ENCODE measurements around the gene CERS6. TPM values are rescaled to one million over a fixed set of nuclear protein-coding genes. Genes with fewer than 3 reads are reported as not detected.
A peak's percentile ranks its signal among the peaks of the same experiment; 100 is the strongest.

CERS6 gene
- total and polyA plus RNA-seq, 2 experiments from 2014 or later, result 7.4 to 35.0 TPM

DNA sequence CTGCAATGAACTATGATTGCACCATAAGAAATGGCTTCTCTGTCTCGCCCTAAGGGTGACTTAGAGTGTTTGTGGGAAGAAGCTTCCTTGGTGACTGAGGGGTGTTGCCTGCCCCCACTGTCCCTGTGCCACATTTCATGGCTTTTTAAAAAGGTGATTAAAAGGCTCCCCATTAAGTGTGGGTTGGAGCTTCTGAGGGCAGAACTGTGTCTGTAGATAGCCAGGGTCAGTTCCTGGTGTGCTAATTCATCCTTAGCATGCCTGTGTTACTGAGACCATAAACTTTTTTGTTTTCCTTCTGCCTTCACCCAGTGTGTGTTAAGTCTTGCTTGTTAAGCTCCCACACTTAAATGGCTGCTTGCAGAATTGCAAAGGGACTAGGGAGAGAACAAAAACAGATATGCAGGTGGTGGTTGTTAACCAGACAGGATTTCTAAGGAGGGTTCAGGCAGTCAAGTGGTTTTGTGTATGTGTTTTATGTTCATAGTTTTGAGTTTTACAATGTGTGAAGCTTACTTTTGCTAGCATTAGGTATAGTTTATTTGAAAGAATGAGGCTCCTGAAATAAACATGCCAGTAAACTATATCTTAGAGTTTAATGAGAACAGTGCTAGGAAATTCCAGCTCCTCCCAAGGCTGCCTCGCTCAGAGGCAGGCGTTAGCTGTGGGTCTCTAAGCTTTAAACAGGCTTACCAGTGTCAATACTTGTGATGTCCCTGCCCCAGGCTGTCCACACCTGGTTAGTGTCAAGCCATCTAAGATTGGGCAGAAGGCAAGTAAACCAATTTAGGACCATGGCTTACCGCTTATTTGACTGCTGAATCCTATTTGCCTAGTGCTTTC is 14.5 kb downstream of the CERS6 start:
- H3K36me3 ChIP-seq (ENCODE audit: insufficient read depth), result no peaks in the 10 kb centered on the region
- H3K27me3 ChIP-seq (ENCODE audit: insufficient read depth), result no peaks in the 10 kb centered on the region
- no peak overlapping the region for H3K27ac ChIP-seq (ENCODE audit: low read depth)
- H4K20me1 ChIP-seq (replicated peaks; ENCODE audit: insufficient read depth), result peaks cover 30% of the 10 kb centered on the region; the same call in 1 of the 2 replicates
- no peaks in the 10 kb centered on the region for H3F3A ChIP-seq (replicated peaks; ENCODE audit: low read depth)
- 0 out of 2 replicates have a peak overlapping the region, but pooled peaks have one; percentile 23 for H3K4me2 ChIP-seq
- Mint-ChIP-seq H3K9me3 (no peaks in the 10 kb centered on the region), H3K4me1 (peaks cover 63% of the 10 kb centered on the region), H3K27ac (no peak overlapping the region), H3K4me3 (no peak overlapping the region), H3K27me3 (ENCODE audit: insufficient read depth, low read depth, poor library complexity) (no peaks in the 10 kb centered on the region), H3K36me3 (ENCODE audit: low read depth) (no peaks in the 10 kb centered on the region)
- peaks cover 60% of the 10 kb centered on the region for H3K4me1 ChIP-seq (ENCODE audit: insufficient read depth)
- no peak overlapping the region for H3K4me3 ChIP-seq
- H3K9me2 ChIP-seq (ENCODE audit: insufficient read depth), result no peaks in the 10 kb centered on the region
- H2AFZ ChIP-seq, result no peak overlapping the region
- DNase-seq (ENCODE audit: low spot score) (peak; percentile 39), ATAC-seq (peak; percentile 83)
- peaks cover 83% of the 10 kb centered on the region for H3K79me2 ChIP-seq (replicated peaks; ENCODE audit: insufficient read depth)
- no peak for TF ChIP-seq ZNF331 (CRISPR knock-in tag; IDR thresholded peaks at IDR 0.05; ENCODE audit: low read depth)
- TF ChIP-seq CREB1 (CRISPR knock-in tag; IDR thresholded peaks at IDR 0.05; ENCODE audit: low read depth), result no peak
- no peak for TF ChIP-seq STAT1 (IDR thresholded peaks at IDR 0.05; ENCODE audit: unreplicated experiment)
- no peak for TF ChIP-seq EZH2 (IDR thresholded peaks at IDR 0.05; ENCODE audit: low read depth, unreplicated experiment)
- no peak for TF ChIP-seq EZH2phosphoT487 (IDR thresholded peaks at IDR 0.05; ENCODE audit: unreplicated experiment)
- TF ChIP-seq JUNB (IDR thresholded peaks at IDR 0.05; ENCODE audit: unreplicated experiment), result no peak
- no peak for TF ChIP-seq POLR2AphosphoS5 (IDR thresholded peaks at IDR 0.05; ENCODE audit: low read depth)
- no peak for TF ChIP-seq ZNF114 (CRISPR knock-in tag; IDR thresholded peaks at IDR 0.05)
- TF ChIP-seq ETS1 (IDR thresholded peaks at IDR 0.05), result no peak
- TF ChIP-seq NANOG (IDR thresholded peaks at IDR 0.05; ENCODE audit: borderline replicate concordance), result no peak
- TF ChIP-seq, protein P1, sequence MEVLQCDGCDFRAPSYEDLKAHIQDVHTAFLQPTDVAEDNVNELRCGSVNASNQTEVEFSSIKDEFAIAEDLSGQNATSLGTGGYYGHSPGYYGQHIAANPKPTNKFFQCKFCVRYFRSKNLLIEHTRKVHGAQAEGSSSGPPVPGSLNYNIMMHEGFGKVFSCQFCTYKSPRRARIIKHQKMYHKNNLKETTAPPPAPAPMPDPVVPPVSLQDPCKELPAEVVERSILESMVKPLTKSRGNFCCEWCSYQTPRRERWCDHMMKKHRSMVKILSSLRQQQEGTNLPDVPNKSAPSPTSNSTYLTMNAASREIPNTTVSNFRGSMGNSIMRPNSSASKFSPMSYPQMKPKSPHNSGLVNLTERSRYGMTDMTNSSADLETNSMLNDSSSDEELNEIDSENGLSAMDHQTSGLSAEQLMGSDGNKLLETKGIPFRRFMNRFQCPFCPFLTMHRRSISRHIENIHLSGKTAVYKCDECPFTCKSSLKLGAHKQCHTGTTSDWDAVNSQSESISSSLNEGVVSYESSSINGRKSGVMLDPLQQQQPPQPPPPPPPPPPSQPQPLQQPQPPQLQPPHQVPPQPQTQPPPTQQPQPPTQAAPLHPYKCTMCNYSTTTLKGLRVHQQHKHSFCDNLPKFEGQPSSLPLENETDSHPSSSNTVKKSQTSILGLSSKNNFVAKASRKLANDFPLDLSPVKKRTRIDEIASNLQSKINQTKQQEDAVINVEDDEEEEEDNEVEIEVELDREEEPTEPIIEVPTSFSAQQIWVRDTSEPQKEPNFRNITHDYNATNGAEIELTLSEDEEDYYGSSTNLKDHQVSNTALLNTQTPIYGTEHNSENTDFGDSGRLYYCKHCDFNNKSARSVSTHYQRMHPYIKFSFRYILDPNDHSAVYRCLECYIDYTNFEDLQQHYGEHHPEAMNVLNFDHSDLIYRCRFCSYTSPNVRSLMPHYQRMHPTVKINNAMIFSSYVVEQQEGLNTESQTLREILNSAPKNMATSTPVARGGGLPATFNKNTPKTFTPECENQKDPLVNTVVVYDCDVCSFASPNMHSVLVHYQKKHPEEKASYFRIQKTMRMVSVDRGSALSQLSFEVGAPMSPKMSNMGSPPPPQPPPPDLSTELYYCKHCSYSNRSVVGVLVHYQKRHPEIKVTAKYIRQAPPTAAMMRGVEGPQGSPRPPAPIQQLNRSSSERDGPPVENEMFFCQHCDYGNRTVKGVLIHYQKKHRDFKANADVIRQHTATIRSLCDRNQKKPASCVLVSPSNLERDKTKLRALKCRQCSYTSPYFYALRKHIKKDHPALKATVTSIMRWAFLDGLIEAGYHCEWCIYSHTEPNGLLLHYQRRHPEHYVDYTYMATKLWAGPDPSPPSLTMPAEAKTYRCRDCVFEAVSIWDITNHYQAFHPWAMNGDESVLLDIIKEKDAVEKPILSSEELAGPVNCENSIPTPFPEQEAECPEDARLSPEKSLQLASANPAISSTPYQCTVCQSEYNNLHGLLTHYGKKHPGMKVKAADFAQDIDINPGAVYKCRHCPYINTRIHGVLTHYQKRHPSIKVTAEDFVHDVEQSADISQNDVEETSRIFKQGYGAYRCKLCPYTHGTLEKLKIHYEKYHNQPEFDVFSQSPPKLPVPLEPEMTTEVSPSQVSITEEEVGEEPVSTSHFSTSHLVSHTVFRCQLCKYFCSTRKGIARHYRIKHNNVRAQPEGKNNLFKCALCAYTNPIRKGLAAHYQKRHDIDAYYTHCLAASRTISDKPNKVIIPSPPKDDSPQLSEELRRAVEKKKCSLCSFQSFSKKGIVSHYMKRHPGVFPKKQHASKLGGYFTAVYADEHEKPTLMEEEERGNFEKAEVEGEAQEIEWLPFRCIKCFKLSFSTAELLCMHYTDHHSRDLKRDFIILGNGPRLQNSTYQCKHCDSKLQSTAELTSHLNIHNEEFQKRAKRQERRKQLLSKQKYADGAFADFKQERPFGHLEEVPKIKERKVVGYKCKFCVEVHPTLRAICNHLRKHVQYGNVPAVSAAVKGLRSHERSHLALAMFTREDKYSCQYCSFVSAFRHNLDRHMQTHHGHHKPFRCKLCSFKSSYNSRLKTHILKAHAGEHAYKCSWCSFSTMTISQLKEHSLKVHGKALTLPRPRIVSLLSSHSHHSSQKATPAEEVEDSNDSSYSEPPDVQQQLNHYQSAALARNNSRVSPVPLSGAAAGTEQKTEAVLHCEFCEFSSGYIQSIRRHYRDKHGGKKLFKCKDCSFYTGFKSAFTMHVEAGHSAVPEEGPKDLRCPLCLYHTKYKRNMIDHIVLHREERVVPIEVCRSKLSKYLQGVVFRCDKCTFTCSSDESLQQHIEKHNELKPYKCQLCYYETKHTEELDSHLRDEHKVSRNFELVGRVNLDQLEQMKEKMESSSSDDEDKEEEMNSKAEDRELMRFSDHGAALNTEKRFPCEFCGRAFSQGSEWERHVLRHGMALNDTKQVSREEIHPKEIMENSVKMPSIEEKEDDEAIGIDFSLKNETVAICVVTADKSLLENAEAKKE (CRISPR knock-in tag; IDR thresholded peaks at IDR 0.05), result no peak
- TF ChIP-seq REST (IDR thresholded peaks at IDR 0.05; ENCODE audit: unreplicated experiment), result no peak
- TF ChIP-seq, protein P2, sequence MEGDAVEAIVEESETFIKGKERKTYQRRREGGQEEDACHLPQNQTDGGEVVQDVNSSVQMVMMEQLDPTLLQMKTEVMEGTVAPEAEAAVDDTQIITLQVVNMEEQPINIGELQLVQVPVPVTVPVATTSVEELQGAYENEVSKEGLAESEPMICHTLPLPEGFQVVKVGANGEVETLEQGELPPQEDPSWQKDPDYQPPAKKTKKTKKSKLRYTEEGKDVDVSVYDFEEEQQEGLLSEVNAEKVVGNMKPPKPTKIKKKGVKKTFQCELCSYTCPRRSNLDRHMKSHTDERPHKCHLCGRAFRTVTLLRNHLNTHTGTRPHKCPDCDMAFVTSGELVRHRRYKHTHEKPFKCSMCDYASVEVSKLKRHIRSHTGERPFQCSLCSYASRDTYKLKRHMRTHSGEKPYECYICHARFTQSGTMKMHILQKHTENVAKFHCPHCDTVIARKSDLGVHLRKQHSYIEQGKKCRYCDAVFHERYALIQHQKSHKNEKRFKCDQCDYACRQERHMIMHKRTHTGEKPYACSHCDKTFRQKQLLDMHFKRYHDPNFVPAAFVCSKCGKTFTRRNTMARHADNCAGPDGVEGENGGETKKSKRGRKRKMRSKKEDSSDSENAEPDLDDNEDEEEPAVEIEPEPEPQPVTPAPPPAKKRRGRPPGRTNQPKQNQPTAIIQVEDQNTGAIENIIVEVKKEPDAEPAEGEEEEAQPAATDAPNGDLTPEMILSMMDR (conservative IDR thresholded peaks at IDR 0.05; ENCODE audit: low read depth in 2 of 2), result no peak
